Measurements from ENCODE around the gene NAB2.

Gene NAB2

GRCh38 chr12:57104292-57104910 is 15.5 kb downstream of the NAB2 start:
- CTCF ChIA-PET = interaction anchor here (0.7 to 1.0 kb wide), 2 partner anchors 38 to 42 kb away, joined by 3 read pairs; no protein-coding TSS in a partner anchor
- POLR2A ChIA-PET = no interaction called here
- no peak for TF ChIP-seq HDGF (IDR thresholded peaks at IDR 0.05; ENCODE audit: borderline replicate concordance)
- no peak for TF ChIP-seq FOXM1 (IDR thresholded peaks at IDR 0.05; ENCODE audit: borderline replicate concordance)
- TF ChIP-seq CTBP1 (IDR thresholded peaks at IDR 0.05; ENCODE audit: borderline replicate concordance) = no peak
- no peak for DNase-seq (ENCODE audit: extremely low spot score)

- no peak for TF ChIP-seq BHLHE40 (IDR thresholded peaks at IDR 0.05; ENCODE audit: borderline replicate concordance)
- ChIA-PET CTCF (interaction anchor here (1.0 kb wide), 1 partner anchor 43 kb away, joined by 3 read pairs; no protein-coding TSS in a partner anchor), POLR2A (no interaction called here)
- no peak for DNase-seq (ENCODE audit: extremely low spot score)
Observed at GRCh38 chr12:57105011-57105753, 16.3 kb downstream of the NAB2 start.

- CTCF ChIA-PET = interaction anchor here (0.9 kb wide), 1 partner anchor 37 kb away, joined by 3 read pairs; no protein-coding TSS in a partner anchor
- DNase-seq (ENCODE audit: extremely low spot score) = no peak
- no peak for TF ChIP-seq FOXA1 (IDR thresholded peaks at IDR 0.05)
- no peak for TF ChIP-seq ELF4 (IDR thresholded peaks at IDR 0.05)
- TF ChIP-seq L3MBTL2 (conservative IDR thresholded peaks at IDR 0.05) = no peak
- TF ChIP-seq BHLHE40 (IDR thresholded peaks at IDR 0.05; ENCODE audit: borderline replicate concordance) = no peak
- no peak for TF ChIP-seq TARDBP (IDR thresholded peaks at IDR 0.05)
- no peak for TF ChIP-seq CTBP1 (IDR thresholded peaks at IDR 0.05; ENCODE audit: borderline replicate concordance)
- no peak for TF ChIP-seq SUZ12 (IDR thresholded peaks at IDR 0.05)
- no peak for TF ChIP-seq PKNOX1 (IDR thresholded peaks at IDR 0.05)
- no peak for TF ChIP-seq LEF1 (IDR thresholded peaks at IDR 0.05; ENCODE audit: borderline replicate concordance)
- no peak for TF ChIP-seq ARNT (IDR thresholded peaks at IDR 0.05)
- TF ChIP-seq HDGF (IDR thresholded peaks at IDR 0.05; ENCODE audit: borderline replicate concordance) = no peak
- no peak for TF ChIP-seq FOXK2 (IDR thresholded peaks at IDR 0.05)
- TF ChIP-seq ZNF384 (IDR thresholded peaks at IDR 0.05) = no peak
- TF ChIP-seq NFRKB (IDR thresholded peaks at IDR 0.05) = no peak
- TF ChIP-seq FOXM1 (IDR thresholded peaks at IDR 0.05; ENCODE audit: borderline replicate concordance) = no peak
- TF ChIP-seq SP1 (IDR thresholded peaks at IDR 0.05) = no peak
- POLR2A ChIA-PET = interaction anchor here (1.5 kb wide), 1 partner anchor 10 kb away, joined by 4 read pairs; no protein-coding TSS in a partner anchor
Observed at GRCh38 chr12:57106021-57106708, 17.3 kb downstream of the NAB2 start.

GRCh38 chr12:57107456-57108155 is 18.7 kb downstream of the NAB2 start:
- TF ChIP-seq FOXM1 (IDR thresholded peaks at IDR 0.05; ENCODE audit: borderline replicate concordance) = no peak
- no peak for TF ChIP-seq ARNT (IDR thresholded peaks at IDR 0.05)
- TF ChIP-seq FOXA1 (IDR thresholded peaks at IDR 0.05) = no peak
- no peak for TF ChIP-seq SUZ12 (IDR thresholded peaks at IDR 0.05)
- no peak for TF ChIP-seq SP1 (IDR thresholded peaks at IDR 0.05)
- no peak for TF ChIP-seq TARDBP (IDR thresholded peaks at IDR 0.05)
- no peak for TF ChIP-seq FOXK2 (IDR thresholded peaks at IDR 0.05)
- TF ChIP-seq PKNOX1 (IDR thresholded peaks at IDR 0.05) = no peak
- TF ChIP-seq BHLHE40 (IDR thresholded peaks at IDR 0.05; ENCODE audit: borderline replicate concordance) = no peak
- no peak for TF ChIP-seq NFRKB (IDR thresholded peaks at IDR 0.05)
- no peak for TF ChIP-seq ELF4 (IDR thresholded peaks at IDR 0.05)
- ChIA-PET POLR2A (interaction anchor here (1.5 kb wide), 1 partner anchor 12 kb away, joined by 4 read pairs; no protein-coding TSS in a partner anchor), CTCF (no interaction called here)
- no peak for DNase-seq (ENCODE audit: extremely low spot score)

GRCh38 chr12:57109207-57110103 is 20.5 kb downstream of the NAB2 start:
- DNase-seq (ENCODE audit: extremely low spot score) = no peak
- ChIA-PET POLR2A (interaction anchor here (1.0 kb wide), 1 partner anchor 357 kb away, joined by 3 read pairs; the partner anchor contains the start of gene PRIM1), CTCF (interaction anchor here (0.6 to 3.8 kb wide), 3 partner anchors 11 to 107 kb away, joined by 3 to 17 read pairs (median 5); no protein-coding TSS in a partner anchor)
- TF ChIP-seq FOXA1 (IDR thresholded peaks at IDR 0.05) (no peak), FOXM1 (IDR thresholded peaks at IDR 0.05; ENCODE audit: borderline replicate concordance) (no peak), HDGF (IDR thresholded peaks at IDR 0.05; ENCODE audit: borderline replicate concordance) (no peak), LEF1 (IDR thresholded peaks at IDR 0.05; ENCODE audit: borderline replicate concordance) (no peak), ARNT (IDR thresholded peaks at IDR 0.05) (no peak), SUZ12 (IDR thresholded peaks at IDR 0.05) (no peak), FOXK2 (IDR thresholded peaks at IDR 0.05) (no peak)
